Panc1 (cell line): ENCODE results near the gene YAP1.

ENCODE experiments used
- CTCF ChIP-seq: fragments of 450-650 bp; IDR thresholded peaks from 2 replicates; pipeline ENCODE4 v1.5.1; 2017; ENCODE audit warnings: mild to moderate bottlenecking
- POLR2AphosphoS5 ChIP-seq: IDR thresholded peaks from 2 replicates; pipeline ENCODE4 v1.6.1; 2012; ENCODE audit warnings: mild to moderate bottlenecking, low read depth, low read length, moderate library complexity
- REST ChIP-seq, 2 experiments: IDR thresholded peaks; 2 replicates each; pipeline ENCODE4 v1.6.1; 2011 to 2012; ENCODE audit warnings: low read depth in 2 of 2, control low read depth in 1 of 2, low read length in 1 of 2, mild to moderate bottlenecking in 1 of 2, moderate library complexity in 1 of 2; ENCODE audit not compliant: insufficient read depth in 1 of 2

GRCh38 chr11:102119997-102120396, 9.8 kb downstream of the YAP1 start:
- TF ChIP-seq CTCF (no peak), REST (IDR thresholded peaks at IDR 0.05; ENCODE audit: insufficient read depth in 1 of 2, low read depth in 2 of 2, low read length in 1 of 2) (no peak), POLR2AphosphoS5 (no peak)
